Activated CD4-positive, alpha-beta T cell treated with anti-CD3 and anti-CD28 coated beads, Interleukin-10, Interleukin-2, amounts not matched to agents 100 ng/mL and 50 ng/mL, durations not matched to agents 16 hours and 8 hours (primary cell): Measurements from ENCODE around the gene PTPRK.
"Not testable (repeated sequence)": the region's sequence is repeated elsewhere in the genome, so short reads cannot be mapped to it uniquely, and the experiment has no call there.

ENCODE experiments used
- DNase-seq: peaks from one replicate; pipeline ENCODE4 v3.0.0-alpha.2; 2020

Gene PTPRK

DNA sequence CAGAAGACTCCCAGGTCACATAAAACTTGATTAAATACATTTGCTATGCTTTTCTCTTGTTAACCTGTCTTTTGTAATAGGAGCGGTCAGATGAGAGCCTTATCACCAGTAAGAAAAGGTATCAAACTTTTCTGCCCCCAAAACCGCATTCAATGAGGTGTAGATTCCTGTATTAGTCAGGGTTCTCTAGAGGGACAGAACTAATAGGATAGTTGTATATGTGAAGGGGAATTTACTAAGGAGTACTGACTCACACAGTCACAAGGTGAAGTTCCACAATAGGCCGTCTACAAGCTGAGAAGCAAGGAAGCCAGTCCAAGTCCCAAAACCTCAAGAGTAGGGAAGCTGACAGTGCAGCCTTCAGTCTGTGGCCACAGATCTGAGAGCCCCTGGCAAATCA, 32.7 kb downstream of the PTPRK start:
- DNase-seq, result no peak

DNA sequence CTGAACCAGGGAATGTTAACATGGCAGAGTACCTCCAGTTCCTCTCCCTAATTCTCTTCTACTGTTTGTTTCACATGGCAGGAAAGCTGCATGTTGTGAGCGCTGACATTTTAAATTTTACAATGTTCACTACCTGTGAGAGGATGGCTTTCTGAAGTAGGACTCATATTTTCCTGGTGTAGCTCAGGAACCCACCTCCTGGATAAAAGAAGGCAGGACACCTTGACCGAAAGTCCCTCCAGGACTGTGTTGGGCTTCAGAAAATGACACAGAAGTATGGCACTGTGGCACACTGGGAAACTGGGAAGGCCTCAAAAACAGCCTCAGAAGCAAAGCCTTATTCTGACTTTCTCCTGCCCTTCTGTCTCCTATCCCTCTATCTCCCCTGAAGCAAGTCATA, 33.3 kb downstream of the PTPRK start:
- no peak for DNase-seq

DNA sequence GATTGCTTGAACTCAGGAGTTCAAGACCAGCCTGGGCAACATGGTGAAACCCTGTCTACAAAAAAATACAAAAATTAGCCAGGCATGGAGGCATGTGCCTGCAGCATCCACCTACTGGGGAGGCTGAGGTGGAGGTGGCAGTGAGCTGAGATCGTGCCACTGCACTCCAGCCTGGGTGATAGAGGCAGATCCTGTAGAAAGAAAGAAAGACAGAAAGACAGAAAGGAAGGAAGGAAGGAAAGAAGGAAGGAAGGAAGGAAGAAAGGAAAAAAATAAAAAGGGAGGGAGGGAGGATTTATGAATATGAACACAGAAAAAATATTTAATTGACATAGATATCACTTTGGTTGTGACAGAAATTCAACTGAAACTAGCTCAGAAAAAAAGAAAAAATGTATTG, 33.8 kb downstream of the PTPRK start:
- DNase-seq, result not testable (repeated sequence)

DNA sequence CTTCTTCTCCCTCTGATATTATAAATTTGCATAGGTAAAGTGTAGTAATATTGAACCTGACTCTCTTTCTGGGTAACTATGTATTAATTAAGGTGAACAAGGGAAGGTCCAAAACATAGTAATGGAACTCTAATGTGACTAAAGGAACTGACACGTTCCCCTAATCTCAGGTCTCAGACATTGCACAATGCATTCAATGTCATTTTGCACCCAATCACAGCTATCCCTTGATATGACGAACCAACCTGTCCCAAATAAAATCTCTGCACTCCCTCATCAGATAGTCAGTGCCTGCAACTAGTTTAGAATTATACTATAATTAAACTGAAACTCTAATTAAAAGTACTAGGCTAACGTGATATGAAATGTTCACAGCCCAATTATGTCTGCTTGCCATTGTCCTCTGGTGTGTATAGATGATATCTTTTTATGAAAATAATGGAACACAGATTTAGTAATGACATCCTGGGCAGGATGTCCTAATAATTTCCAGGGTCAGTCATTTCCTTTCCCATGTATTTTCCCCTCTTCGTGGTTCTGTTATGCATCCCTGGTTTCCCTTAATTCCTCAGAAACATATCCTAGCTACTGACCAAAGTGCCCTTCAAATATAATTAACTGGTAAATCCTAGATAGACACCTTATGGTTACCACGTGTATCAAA, 36.8 kb downstream of the PTPRK start:
- DNase-seq, result no peak

DNA sequence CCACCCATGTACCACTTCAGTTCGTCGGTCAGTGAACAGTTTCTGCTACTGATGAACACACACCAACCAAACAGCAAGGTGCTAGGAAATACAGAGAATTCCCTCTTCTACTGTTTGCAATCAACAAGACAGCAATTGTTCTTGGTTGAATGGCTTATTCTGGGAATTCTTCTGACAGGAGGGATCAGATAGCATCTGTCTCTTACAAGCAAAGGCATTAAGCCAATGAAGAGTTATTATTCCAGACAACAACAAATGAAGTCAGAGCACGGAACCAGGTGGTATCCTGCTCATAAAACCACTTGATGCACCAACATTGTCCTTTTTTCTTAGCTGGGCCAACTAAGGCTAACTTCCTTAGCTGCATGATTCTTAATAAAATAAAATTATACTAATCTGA, 37.8 kb downstream of the PTPRK start:
- DNase-seq, result no peak

DNA sequence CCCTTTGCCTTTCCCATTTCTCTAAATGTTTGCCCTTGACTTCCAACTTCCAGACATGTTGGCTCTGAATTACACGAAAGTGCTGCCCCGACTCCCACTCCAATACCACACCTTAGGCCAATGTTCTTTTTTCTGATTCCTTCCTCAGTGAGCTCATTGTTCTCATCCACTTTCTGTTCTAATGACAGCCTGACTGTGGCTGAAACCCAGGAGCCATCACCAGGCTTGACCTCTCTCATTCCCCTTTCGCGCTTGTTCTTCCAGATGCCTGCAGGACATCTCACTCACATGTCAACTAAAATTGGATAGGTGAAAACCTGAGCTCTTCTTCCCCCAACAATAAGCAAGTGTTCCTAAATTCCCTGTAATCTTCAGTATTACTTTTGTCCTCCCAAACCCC, 40.4 kb downstream of the PTPRK start:
- no peak for DNase-seq

DNA sequence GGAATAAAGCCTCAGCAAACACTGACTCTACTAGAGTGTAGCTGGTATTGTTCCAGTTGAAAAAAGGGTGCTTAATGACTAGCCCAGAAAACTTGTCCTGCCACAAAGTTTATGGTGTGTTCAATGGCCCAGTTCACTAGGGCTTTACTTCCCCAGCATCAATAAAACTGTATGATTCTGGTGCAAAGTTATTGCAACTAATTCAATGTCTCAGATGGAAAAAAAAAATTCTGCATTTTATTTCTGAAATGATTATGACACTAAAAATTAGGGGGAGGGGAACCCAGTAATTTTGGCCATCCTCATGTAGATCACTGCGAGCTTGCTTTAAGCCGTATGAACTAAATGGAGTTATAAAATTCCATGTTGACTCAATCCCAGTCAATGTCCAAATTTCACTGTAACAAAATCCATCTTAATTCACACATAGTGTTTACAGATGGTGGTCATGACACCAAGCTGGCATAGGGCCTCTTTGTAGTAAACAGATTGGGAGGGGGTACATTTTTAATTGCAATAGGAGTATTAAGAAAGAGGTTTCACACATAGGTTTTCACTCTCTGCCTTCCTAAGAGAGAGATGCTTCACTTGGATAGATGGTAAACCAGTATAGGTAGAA, 41.2 kb downstream of the PTPRK start:
- no peak for DNase-seq

DNA sequence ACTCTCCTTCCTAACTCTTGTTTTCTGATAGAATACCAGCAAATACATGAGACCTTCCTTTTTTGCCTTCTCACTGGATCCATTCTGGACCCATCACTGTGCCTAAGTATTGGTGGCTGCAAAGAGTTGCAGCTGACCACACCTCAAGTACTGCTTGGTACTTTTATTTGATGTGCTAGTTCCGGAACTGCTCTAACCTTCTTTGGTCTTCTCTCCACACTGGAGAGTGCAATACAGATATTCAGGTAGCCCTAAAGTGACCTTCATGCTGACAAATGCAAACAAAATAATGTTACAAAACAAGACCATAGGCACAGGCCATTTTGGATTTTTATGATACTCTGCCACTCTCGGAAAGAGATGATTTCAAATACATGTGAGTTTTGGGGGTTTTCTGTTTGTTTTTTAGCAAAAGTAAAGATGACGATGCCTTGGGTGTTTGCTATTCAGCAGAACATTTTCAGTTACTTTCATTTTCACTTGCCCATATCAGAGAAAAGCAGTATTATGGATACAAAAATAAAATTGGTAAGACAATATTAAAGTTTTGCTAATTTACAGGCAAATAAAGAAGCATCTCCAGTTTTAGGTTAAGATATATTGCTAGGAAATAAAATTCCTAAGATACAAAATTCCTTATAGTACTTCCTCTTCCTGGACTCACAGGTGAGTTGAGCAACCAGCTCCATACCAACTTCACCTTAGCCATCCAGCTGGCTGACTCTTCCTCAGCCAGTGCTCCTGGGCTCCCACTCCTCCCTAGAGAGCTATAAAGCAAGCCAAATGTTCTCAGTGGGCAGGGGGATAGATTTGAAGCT, 42.0 kb downstream of the PTPRK start:
- no peak for DNase-seq

DNA sequence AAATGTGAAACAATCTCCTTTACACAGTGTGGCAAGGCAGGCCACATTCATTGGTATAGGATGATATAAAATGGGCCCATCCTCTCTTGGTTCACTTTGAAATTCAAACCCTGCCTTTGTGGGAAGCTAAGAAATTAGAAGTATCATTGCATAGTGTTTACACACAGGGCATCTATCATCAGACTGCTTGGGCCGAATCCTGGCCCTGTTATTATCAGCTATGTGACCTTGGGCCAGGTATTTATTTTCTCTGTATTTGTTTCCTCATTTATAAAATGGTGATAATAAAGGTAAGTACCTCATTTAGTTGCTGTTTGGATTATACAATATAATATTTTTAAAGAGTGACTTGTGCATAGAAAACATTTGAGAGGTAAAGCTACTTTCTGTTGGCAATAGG, 45.5 kb downstream of the PTPRK start:
- DNase-seq, result no peak

DNA sequence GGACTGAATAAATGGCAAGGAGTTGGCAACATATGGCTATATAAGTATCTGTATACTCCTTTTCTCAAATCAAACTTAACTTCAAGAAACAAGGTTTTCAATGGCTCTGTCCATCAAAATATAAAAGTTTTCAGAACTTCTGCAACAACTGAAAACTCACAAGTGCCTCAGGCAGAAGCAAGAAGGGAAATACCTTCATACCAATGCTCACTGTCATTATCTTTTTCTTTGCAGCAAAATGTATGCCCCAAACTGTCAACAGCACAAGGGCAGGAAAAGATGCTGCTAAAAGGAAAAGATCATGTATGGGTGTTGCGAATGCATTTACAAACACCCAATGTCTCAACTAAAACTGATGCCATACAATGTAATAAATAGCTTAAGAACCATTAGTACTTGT, 45.9 kb downstream of the PTPRK start:
- no peak for DNase-seq

DNA sequence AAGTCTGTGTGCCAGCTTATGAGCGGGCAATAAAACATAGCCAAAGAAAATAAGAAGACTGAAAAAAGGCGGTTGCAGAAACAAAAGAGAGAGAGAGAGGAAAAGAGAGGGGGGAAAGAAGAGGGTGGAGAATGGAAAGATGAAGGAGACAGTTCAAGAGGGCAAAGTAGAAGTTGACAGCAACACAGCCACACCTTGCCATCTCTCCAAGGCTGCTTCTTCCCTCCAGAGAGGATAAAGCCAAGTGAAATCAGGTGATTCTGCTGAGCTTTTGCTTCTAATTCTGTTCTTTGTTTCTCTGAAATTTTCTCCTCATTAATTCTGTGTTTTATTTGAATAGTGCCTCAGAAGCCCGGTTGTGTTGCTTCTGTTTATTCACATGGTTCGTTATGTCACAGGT, 48.5 kb downstream of the PTPRK start:
- no peak for DNase-seq

DNA sequence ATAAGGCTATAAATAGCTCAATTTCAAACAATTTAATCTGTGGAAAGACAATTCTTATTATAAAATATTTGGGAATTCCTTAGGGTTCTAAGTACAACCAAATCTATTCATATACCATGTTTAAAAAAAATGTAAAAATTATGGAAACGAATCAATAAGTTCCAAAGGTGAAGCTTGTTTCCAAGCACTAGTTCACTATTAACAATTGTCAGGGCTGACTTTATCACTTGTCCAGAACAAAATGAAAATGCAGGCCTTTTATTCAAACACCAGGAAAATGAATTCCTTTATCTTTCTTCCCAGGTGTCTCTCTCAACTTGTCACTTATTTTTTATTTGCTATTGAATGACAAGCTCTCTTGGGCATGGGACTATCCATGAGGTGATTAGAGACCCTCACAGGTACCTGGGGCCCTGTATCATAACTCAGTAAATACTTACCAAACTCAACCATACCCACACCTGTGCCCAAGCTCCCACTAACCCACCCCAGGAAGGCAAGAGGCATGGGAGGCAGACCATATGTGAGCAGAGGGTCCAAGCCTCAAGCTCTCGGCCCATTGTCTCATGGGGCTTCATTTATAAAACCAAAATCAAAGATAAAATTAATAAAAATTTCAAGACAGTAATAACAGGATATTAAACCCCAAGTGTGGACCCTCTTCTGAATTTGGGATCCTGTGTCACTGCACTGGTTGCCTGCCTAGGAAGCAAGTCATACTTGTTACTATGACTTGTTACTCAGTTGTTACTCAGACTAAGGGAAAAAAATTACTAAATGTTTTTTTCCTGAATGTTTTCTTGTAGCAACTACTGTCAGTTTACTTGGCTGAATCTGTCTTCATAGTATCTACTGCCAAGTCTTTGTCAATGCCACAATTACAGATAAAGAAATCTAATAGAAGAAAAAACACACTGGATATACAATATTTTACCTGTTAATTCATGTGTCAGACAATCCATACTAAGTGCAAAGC, 54.7 kb downstream of the PTPRK start:
- no peak for DNase-seq

DNA sequence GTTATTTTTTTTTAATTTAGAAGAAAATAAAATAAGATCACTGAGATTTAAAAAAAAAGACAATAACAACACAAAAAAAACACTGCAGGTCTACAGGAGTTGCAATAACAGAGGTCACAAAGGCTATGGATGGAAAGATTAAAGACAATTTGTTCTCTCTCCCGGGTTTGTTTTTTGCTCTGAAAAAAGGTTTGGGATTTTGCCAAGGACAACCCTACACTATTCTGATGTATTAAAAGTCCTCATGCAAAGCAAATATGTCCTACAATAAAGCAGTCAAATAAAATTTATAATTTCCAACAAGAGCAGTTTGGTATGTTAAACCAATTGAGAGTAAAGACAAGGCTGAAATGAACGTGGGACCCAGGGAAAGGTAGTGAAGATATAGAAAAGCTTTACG, 55.6 kb downstream of the PTPRK start:
- no peak for DNase-seq

DNA sequence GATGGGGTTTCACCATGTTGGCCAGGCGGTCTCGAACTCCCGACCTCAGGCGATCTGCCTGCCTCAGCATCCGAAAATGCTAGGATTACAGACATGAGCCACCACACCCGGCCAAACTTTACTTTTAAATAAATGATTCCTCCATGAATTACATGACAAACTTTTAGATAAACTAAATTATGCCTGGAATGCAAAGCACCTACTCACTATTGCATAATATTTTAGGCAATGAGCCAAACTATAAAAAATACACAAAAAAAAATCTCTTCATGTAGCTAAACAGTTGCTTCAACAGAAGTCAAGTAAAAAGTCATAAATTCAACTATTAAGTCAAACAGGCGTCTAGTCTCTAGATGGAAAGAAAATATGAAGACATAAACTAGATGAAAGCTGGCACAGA, 56.5 kb downstream of the PTPRK start:
- DNase-seq, result no peak

DNA sequence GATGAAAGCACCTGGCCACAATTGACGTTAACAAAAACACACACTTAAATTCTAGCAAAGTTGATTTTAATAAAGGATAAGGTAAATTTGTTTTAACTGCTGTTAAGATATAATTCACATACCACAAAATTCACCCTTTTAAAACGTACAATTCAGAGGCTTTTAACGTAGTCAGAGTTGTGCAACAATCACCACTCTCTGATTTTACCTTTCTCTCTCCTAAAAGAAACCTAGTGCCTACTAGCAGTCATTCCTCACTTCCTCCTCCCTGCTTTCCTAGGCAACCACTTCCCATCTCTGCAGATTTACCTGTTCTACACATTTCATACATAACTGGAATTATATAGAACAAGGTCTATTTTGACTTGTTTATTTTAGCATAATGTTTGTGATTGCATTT, 58.9 kb downstream of the PTPRK start:
- no peak for DNase-seq

DNA sequence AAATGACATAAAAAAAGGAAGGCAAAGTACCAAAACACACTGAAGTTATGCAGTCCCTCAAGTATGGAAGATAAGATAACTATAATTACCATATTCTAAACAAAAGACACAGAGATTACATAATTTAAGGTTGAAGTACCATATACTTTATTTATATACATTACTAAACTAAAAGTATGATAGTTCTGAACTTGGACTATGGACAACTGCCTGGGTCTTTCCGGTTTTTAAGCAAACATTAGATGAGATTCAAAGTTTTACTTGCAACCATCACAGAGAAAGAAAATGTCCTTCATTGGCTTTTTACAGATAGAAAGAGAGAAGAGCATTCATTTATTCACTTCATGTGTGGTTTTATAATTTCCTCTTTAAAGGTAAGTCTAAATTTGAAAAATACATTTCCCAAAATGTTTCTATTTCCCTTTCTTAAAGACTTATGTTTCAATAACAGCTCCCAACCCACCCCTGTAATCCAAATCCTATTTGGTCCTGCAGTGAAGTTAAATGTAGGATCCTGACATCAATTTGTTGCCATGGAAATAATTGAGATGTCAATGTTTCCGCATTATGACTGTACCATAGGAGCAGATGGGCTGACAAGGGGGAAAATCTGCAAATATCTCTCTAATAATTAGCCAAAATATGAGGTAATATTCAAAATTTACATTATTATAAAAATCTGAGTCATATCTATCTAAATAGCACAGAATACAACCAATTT, 63.7 kb downstream of the PTPRK start:
- no peak for DNase-seq

DNA sequence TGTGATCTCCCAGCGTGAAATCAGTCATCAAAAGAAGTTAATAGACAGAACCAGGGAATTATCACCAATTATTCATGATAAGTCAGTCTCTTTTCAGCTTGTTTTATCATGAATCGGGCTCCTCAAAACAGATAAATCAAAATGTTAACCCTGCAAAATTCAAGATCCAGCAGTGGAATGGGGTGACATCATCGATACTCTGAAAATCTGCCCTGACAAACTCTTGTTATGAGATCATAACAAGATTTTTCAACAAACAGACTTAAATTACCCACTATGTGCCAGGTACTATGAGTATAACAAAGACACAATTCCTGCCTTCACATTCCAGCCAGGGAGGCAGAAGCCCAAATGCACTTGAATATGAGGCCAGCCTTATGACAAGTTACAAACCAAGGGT, 64.4 kb downstream of the PTPRK start:
- no peak for DNase-seq

DNA sequence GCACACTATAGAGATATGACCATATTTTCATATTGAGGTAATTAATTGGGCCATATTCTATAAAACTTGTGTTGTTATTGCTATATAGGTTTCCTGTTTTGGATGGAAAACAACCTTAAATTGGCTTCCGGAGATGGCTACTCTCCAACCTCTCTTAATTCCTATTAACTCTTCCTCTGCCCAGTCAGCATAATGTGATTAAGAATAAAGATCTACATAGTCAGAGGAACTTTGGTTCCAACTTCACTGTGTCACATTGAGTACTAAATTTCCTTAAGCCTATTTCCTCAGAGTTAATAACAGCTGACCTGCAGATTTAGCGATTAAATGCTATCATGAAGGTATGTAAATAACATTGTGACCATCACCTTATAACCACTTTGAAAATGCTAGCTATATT, 67.7 kb downstream of the PTPRK start:
- no peak for DNase-seq

DNA sequence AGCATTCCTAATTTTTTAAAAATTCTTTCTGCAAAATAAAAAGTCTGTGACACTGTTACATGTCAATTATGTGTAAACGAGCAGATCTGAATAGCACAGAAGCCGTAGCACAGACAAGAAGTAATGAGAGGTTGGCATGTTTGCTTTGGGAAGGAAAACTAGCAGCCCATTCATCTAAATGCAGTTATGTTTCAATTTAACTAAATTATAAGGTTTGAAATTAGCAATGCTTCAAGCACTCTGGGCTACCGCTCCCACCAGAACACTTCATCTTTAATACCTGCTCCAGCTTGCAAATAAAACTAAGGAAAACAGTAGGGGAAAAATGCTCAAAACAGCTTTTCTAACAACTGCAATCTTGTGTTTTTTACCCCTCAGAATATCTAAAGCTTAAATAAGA, 73.9 kb downstream of the PTPRK start:
- DNase-seq, result no peak

DNA sequence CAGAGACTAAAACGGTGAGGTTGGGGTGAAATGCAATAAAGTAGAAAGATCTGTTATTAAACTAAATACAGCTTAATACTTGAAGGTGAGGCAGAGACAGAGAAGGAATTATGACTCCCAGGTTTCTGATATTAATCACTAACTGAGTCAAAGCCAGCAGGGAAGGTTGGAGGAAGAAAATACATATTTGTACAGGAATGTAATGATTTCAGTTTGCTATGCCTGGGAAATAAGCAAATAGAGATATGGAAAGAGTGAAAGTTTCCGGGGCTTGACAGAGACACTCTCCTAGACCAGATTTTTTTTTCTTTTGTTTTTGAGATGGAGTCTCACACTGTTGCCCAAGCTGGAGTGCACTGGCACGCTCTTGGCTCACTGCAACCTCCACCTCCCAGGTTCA, 76.8 kb downstream of the PTPRK start:
- DNase-seq, result no peak

DNA sequence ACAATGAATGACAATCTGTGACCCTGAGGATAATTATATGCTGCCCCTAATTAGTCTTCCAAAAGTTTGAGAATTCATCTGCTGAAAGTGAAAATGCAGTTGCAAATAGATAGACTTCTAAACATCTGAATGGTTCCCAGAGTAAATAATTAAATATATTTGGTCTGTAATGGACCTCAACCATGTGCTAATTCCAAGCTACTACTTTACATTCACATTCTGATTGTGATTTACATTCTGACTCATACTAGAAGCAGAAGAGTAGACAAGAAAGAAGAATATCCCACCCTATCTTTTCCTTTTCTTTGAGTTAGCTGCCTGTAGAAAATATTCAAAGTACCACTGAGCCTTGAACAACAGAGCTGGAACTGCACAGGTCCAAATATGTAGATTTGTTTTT, 80.8 kb downstream of the PTPRK start:
- no peak for DNase-seq

DNA sequence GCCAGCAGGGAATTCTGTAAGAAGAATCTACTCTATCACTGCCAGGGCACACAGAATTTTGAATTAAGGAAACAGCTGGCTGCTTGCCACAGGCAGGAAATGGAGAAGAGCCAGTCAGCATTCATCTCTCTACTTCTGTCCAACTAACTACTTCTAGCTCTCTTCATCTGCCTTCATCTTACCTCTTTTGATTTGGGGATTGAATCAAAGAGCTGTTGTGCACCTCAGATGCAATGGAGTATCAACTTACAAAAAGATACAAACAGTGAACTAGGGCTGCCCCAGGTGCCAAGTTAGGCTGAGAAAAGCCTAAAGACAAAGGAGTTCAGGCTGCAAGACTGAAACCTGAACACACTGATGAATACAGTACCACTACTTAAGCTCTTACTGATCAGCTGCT, 82.0 kb downstream of the PTPRK start:
- no peak for DNase-seq

DNA sequence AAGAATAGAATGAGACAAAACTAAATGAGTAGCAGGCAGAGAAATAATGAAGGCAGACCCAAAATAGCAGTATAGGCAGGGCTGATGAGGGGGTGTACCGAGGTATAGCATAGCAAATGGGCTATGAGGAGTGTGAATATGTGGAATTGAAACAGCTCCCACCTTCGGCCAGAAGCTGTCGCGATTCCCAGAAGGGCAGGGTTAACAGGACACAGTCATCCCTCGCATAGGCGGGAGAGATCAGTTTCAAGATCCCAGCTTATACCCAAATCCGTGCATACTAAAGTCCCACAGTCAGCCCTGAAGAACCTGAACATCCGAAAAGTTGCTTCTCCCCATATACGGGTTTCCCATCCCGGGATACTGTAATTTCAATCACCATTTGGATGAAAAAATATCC, 82.7 kb downstream of the PTPRK start:
- DNase-seq, result no peak
